Parietal lobe (tissue), 2 donors: Measurements from ENCODE around the gene SLC22A7. TPM values are rescaled to one million over a fixed set of nuclear protein-coding genes. Genes with fewer than 3 reads are reported as not detected.

Experiments used
- small RNA-seq: library from RNA; depleted of rRNA; stranded (forward); fragments of <200 nt; gene quantifications from one replicate; pipeline ENCODE3, GENCODE V24; 2014; ENCODE audit warnings: low replicate concordance
- total RNA-seq: library from RNA; depleted of rRNA; stranded (reverse); fragments of >200 nt; gene quantifications from one replicate; pipeline ENCODE4 v1.2.3, GENCODE V29; 2014

Gene SLC22A7, protein sequence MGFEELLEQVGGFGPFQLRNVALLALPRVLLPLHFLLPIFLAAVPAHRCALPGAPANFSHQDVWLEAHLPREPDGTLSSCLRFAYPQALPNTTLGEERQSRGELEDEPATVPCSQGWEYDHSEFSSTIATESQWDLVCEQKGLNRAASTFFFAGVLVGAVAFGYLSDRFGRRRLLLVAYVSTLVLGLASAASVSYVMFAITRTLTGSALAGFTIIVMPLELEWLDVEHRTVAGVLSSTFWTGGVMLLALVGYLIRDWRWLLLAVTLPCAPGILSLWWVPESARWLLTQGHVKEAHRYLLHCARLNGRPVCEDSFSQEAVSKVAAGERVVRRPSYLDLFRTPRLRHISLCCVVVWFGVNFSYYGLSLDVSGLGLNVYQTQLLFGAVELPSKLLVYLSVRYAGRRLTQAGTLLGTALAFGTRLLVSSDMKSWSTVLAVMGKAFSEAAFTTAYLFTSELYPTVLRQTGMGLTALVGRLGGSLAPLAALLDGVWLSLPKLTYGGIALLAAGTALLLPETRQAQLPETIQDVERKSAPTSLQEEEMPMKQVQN
- total RNA-seq = 1.9 TPM

DNA sequence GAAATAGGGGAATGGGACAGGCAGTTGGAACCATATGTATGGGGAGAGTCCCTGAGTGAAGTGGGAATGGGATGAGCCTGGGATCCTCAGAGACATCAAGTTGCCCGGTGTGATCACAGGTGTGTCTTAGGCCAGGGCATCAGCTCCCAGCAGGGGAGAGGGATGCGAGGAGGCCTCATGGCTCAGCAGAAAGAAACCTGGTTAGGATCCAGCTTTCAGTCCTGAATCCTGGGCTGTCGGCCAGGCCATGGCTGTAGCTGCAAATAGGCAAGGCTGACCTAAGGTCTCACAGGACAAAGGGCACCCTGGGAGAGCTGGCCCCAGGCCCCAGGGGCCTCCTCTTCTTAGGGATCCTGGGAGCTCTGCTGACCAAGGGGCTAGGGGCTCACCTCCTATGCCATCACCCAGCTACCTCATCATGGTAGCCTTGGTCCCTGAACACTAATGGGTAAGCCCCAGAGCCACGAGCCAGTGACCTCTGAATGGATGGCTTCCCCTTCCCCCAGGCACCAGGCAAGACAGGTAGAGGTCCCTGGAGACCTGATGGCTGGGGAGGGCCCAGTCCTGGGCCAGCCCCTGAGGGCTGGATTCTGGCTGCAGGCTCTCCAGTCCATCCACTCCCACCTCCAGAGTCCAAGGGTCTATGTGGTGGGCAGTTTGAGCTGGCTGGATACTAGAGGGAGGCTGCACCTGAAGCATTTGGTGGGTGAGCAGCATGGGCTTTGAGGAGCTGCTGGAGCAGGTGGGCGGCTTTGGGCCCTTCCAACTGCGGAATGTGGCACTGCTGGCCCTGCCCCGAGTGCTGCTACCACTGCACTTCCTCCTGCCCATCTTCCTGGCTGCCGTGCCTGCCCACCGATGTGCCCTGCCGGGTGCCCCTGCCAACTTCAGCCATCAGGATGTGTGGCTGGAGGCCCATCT is at the start of gene SLC22A7:
TSS of gene SLC22A7 (plus strand) at position 617 of the 921 bp plus-strand sequence. CDS start at position 716, 99 bp downstream.

DNA sequence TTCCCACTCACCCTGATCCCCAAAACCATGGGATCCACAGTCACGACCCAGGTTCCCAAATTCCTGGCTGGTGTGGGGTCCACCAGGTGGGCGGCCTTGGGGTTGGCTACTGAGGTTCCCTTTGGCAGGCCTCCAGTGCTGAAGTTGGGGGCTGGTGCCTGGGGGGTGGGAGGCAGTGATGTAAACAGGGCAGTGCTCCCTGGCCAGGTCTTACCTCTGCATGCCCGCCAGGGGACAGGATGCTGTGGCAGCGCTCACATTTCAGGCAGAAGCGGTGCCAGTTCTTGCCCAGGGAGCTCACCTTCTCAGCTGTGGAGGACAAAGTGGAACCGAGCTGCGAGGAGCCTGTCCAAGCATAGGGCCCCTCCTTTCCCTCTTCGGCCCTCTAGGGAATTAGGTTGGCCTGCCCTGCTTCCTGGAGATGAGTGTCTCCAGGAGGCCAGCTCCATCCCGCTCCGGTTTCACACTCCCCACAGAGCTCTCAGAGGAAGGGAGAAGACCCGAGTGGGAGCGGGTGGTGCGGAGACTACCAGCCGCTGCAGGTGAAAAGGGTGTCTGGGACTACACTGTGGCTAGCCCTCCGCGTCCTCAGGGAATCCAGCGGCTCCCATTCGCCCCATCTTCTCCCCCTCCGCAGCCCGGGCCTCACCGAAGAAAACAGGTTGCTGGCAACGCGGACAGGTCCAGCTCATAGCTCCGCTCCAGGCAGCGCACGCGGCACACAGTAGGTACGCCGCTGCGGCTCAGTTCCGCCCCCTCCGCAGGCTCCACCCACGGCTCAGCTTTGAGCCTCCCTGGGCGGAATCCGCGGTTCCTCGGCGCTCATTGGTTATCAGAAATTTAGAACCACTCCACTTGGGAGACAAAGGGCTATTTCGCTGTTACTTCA is 10.3 kb downstream of the SLC22A7 start, which contains the start of gene CRIP3:
TSS of gene CRIP3 (minus strand) at position 726 of the 889 bp plus-strand sequence. CDS start at position 692, 34 bp downstream.

Small RNA genes within 50 kb of the gene (small RNA-seq; reads per million reads assigned to genes)
- not detected for gene RPL12P47

Other genes starting within 250 kb of the SLC22A7 start
- 17.2 TPM for gene CUL7, start 244.4 kb upstream of the SLC22A7 start, total RNA-seq
- 10.3 TPM for gene MRPL2, start 238.8 kb upstream of the SLC22A7 start, total RNA-seq
- 44.4 TPM for gene KLC4, start 238.6 kb upstream of the SLC22A7 start, total RNA-seq
- gene PTK7, start 221.9 kb upstream of the SLC22A7 start, total RNA-seq = 43.8 TPM
- gene SRF, start 127.0 kb upstream of the SLC22A7 start, total RNA-seq = 12.5 TPM
- gene CUL9, start 116.1 kb upstream of the SLC22A7 start, total RNA-seq = 52.6 TPM
- 14.4 TPM for gene DNPH1, start 68.8 kb upstream of the SLC22A7 start, total RNA-seq
- gene TTBK1, start 54.8 kb upstream of the SLC22A7 start, total RNA-seq = 26.3 TPM
- gene CRIP3, start 10.6 kb downstream of the SLC22A7 start, total RNA-seq = 16.6 TPM
- gene ZNF318, start 71.4 kb downstream of the SLC22A7 start, total RNA-seq = 38.5 TPM
- 33.5 TPM for gene ABCC10, start 129.3 kb downstream of the SLC22A7 start, total RNA-seq
- 8.5 TPM for gene DLK2, start 157.3 kb downstream of the SLC22A7 start, total RNA-seq
- gene TJAP1, start 179.3 kb downstream of the SLC22A7 start, total RNA-seq = 6.9 TPM
- gene LRRC73, start 212.1 kb downstream of the SLC22A7 start, total RNA-seq = 4.1 TPM
- gene YIPF3, start 218.7 kb downstream of the SLC22A7 start, total RNA-seq = 71.4 TPM
- 29.4 TPM for gene POLR1C, start 218.8 kb downstream of the SLC22A7 start, total RNA-seq